HEK293T (cell line): ENCODE measurements around the gene ZNF282.

Experiments used
- CTCF ChIA-PET: fragments of 350-600 bp; formaldehyde crosslinking; extraction: SDS; loops from one replicate; lab custom pipeline; 2021; ENCODE audit warnings: antibody characterized with exemption, inconsistent platforms; lab: Yijun Ruan, JAX
- POLR2A ChIA-PET: fragments of 350-600 bp; formaldehyde crosslinking; extraction: SDS; loops from one replicate; lab custom pipeline; 2020; ENCODE audit warnings: antibody characterized with exemption, inconsistent platforms; lab: Yijun Ruan, JAX
- DNase-seq: peaks from one replicate; pipeline ENCODE4 v3.0.0; 2012; ENCODE audit warnings: mixed read lengths; ENCODE audit errors: extremely low spot score
- ARNT ChIP-seq: fragments of 450-650 bp; IDR thresholded peaks from 2 replicates; pipeline ENCODE4 v1.6.1; 2017; ENCODE audit warnings: mild to moderate bottlenecking
- BHLHE40 ChIP-seq: fragments of 450-650 bp; IDR thresholded peaks from 2 replicates; pipeline ENCODE4 v1.6.1; 2016; ENCODE audit warnings: mild to moderate bottlenecking, moderate library complexity, borderline replicate concordance
- CTBP1 ChIP-seq: fragments of 450-650 bp; IDR thresholded peaks from 2 replicates; pipeline ENCODE4 v1.6.1; 2016; ENCODE audit warnings: borderline replicate concordance
- ELF4 ChIP-seq: fragments of 450-650 bp; IDR thresholded peaks from 2 replicates; pipeline ENCODE4 v1.6.1; 2017; ENCODE audit warnings: antibody characterized with exemption
- FOXA1 ChIP-seq: fragments of 450-650 bp; IDR thresholded peaks from 2 replicates; pipeline ENCODE4 v1.6.1; 2016; ENCODE audit warnings: mild to moderate bottlenecking
- FOXK2 ChIP-seq: fragments of 450-650 bp; IDR thresholded peaks from 2 replicates; pipeline ENCODE4 v1.6.1; 2016; ENCODE audit warnings: mild to moderate bottlenecking
- FOXM1 ChIP-seq: fragments of 450-650 bp; IDR thresholded peaks from 2 replicates; pipeline ENCODE4 v1.6.1; 2017; ENCODE audit warnings: mild to moderate bottlenecking, borderline replicate concordance
- HDGF ChIP-seq: fragments of 450-650 bp; IDR thresholded peaks from 2 replicates; pipeline ENCODE4 v1.6.1; 2017; ENCODE audit warnings: antibody characterized with exemption, borderline replicate concordance
- L3MBTL2 ChIP-seq: fragments of 450-650 bp; conservative IDR thresholded peaks from 2 replicates; pipeline ENCODE4 v1.6.1; 2016; ENCODE audit warnings: mild to moderate bottlenecking
- LEF1 ChIP-seq: fragments of 450-650 bp; IDR thresholded peaks from 2 replicates; pipeline ENCODE4 v1.6.1; 2017; ENCODE audit warnings: mild to moderate bottlenecking, borderline replicate concordance
- NFRKB ChIP-seq: fragments of 450-650 bp; IDR thresholded peaks from 2 replicates; pipeline ENCODE4 v1.6.1; 2016; ENCODE audit warnings: mild to moderate bottlenecking, moderate library complexity
- PKNOX1 ChIP-seq: fragments of 450-650 bp; IDR thresholded peaks from 2 replicates; pipeline ENCODE4 v1.6.1; 2016
- SP1 ChIP-seq: fragments of 450-650 bp; IDR thresholded peaks from 2 replicates; pipeline ENCODE4 v1.6.1; 2017
- SUZ12 ChIP-seq: fragments of 450-650 bp; IDR thresholded peaks from 2 replicates; pipeline ENCODE4 v1.6.1; 2016; ENCODE audit warnings: mild to moderate bottlenecking
- TARDBP ChIP-seq: fragments of 450-650 bp; IDR thresholded peaks from 2 replicates; pipeline ENCODE4 v1.6.1; 2016
- ZNF384 ChIP-seq: fragments of 450-650 bp; IDR thresholded peaks from 2 replicates; pipeline ENCODE4 v1.6.1; 2016

ZNF282 gene

DNA sequence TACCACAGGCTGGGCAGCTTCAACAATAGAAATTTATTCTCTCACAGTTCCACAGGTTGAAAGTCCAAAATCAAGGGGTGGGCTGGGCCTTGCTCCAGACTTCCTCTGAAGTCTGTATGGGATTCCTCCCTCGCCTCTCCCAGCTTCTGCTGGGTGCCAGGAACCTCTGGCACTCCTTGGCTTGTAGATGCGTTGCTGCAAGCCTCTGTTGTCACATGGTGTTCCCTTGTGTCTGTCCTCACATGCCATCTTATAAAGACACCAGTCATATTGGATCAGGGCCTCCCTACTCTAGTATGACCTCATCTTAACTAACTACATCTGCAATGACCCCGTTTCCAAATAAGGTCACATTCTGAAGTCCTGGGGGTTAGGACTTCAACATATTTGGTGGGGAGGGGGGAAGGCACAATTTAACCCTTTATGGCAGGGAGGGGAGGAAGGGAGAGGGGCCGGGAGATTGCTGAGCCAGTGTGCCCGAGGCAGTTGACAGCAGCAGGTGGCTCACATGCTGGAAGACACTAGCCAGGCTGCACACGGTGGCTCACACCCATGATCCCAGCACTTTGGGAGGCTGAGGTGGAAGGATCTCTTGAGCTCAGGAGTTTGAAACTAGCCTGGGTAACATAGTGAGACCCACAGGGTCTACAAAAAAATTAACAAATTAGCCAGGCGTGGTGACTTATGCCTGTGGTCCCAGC is 18.8 kb downstream of the ZNF282 start:
- CTCF ChIA-PET, result interaction anchor here (0.7 kb wide), 1 partner anchor 575 kb away, joined by 3 read pairs; no protein-coding TSS in a partner anchor
- no peak for DNase-seq
- POLR2A ChIA-PET, result interaction anchor here (2.1 kb wide), 1 partner anchor 19 kb away, joined by 11 read pairs; the partner anchor contains the start of gene ZNF282
- TF ChIP-seq PKNOX1, result no peak
- TF ChIP-seq SP1, result no peak
- TF ChIP-seq FOXK2, result no peak
- TF ChIP-seq ZNF384, result no peak
- TF ChIP-seq CTBP1, result no peak
- no peak for TF ChIP-seq LEF1
- no peak for TF ChIP-seq FOXM1
- TF ChIP-seq SUZ12, result no peak
- TF ChIP-seq FOXA1, result no peak
- no peak for TF ChIP-seq NFRKB
- TF ChIP-seq L3MBTL2, result no peak
- TF ChIP-seq ELF4, result no peak
- TF ChIP-seq HDGF, result no peak
- no peak for TF ChIP-seq ARNT
- TF ChIP-seq BHLHE40, result no peak
- TF ChIP-seq TARDBP, result no peak

DNA sequence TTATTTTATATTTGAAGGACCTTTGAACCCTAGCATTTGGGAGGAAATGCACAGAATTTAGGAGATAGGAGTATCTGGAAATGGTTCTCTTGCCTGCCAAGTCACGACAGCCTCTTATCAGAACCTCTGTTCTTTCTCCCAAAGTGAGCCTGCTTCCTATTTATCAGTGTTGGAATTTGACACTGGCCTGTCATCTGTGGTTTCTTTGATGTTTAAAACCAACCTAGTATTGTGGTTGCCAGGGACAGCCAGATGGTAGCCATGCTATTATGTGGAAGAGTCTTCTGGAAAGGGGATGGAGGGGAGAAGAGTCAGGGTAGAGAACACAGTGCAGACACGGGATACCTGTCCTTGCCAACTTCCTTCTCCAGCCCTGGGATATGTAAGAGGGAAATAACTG is 21.1 kb downstream of the ZNF282 start:
- ChIA-PET POLR2A (no interaction called here), CTCF (no interaction called here)
- DNase-seq, result no peak
- TF ChIP-seq ELF4, result no peak
- TF ChIP-seq FOXM1, result no peak
- TF ChIP-seq TARDBP, result no peak
- TF ChIP-seq FOXA1, result no peak
- TF ChIP-seq ARNT, result no peak
- TF ChIP-seq HDGF, result no peak
- no peak for TF ChIP-seq L3MBTL2
- TF ChIP-seq LEF1, result no peak
- no peak for TF ChIP-seq CTBP1
- no peak for TF ChIP-seq FOXK2
- TF ChIP-seq PKNOX1, result no peak
- no peak for TF ChIP-seq SP1
- no peak for TF ChIP-seq BHLHE40
- TF ChIP-seq ZNF384, result no peak
- no peak for TF ChIP-seq NFRKB
- no peak for TF ChIP-seq SUZ12

DNA sequence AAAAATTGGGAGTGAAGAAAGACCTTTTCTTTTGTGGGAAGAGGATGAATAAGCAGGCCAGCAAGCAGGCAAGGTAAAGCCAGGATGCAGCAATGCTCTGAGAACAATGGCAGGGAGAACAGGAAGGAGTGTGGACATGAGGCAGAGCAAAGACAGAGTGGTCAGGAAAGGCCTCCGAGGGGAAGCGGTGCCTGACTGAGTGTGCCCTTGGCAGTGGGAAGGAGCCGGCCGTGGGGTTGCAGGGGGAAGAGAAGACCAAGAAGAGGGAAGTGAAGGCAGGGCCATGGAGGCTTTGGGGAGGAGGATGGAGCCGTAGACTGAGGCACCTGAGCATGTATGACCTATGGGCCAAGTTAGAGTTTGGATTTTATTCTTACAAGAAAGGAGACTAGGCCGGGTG is 22.2 kb downstream of the ZNF282 start:
- DNase-seq, result no peak
- POLR2A ChIA-PET, result no interaction called here
- TF ChIP-seq CTBP1 (no peak), FOXA1 (no peak), HDGF (no peak), SUZ12 (no peak), LEF1 (no peak), ARNT (no peak), ELF4 (no peak), SP1 (no peak), ZNF384 (no peak), TARDBP (no peak), BHLHE40 (no peak), PKNOX1 (no peak), NFRKB (no peak), FOXK2 (no peak), FOXM1 (no peak), L3MBTL2 (no peak)
- CTCF ChIA-PET, result no interaction called here

- ChIA-PET CTCF (interaction anchor here (0.7 to 1.2 kb wide), 2 partner anchors 10 to 23 kb away, joined by 3 read pairs; partner anchors contain the start of gene ZNF282), POLR2A (interaction anchor here (0.8 to 1.0 kb wide), 2 partner anchors 11 to 24 kb away, joined by 3 read pairs; partner anchors contain the start of gene ZNF282)
- no peak for DNase-seq
- no peak for TF ChIP-seq FOXA1
- no peak for TF ChIP-seq SP1
- no peak for TF ChIP-seq NFRKB
- TF ChIP-seq LEF1, result no peak
- no peak for TF ChIP-seq TARDBP
- TF ChIP-seq CTBP1, result no peak
- no peak for TF ChIP-seq ELF4
- no peak for TF ChIP-seq FOXM1
- TF ChIP-seq PKNOX1, result no peak
- no peak for TF ChIP-seq SUZ12
- TF ChIP-seq ARNT, result no peak
Observed at GRCh38 chr7:149218469-149219420, 23.4 kb downstream of the ZNF282 start.

DNA sequence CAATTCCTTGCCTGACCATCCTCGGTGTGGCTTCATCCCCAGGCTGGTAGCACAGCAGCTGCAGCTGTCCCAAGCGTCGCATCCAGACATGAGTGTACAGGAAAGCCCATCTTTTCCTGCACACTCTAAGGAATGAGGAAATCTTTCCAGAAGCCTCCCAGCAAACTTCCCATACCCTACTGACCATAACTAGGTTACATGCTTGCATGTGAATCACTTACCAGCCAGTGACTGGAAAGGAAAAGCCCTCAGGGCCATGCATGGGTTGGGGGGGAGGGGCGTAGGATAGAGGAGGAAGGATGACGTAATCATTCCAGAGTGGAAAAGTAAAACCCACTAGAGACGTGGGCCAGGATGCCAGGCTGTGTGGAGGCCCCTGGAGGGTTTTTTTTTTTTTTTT is 25.2 kb downstream of the ZNF282 start:
- CTCF ChIA-PET, result no interaction called here
- no peak for TF ChIP-seq ARNT
- TF ChIP-seq CTBP1, result no peak
- TF ChIP-seq BHLHE40, result no peak
- TF ChIP-seq FOXM1, result no peak
- no peak for TF ChIP-seq SP1
- TF ChIP-seq HDGF, result no peak
- TF ChIP-seq ZNF384, result no peak
- TF ChIP-seq ELF4, result no peak
- TF ChIP-seq FOXK2, result no peak
- no peak for TF ChIP-seq TARDBP
- no peak for TF ChIP-seq FOXA1
- TF ChIP-seq L3MBTL2, result no peak
- TF ChIP-seq LEF1, result no peak
- no peak for TF ChIP-seq PKNOX1
- no peak for TF ChIP-seq SUZ12
- TF ChIP-seq NFRKB, result no peak
- POLR2A ChIA-PET, result no interaction called here
- DNase-seq, result no peak
